RKO (cell line): Measurements from ENCODE around the gene S100A2.
"Not testable (repeated sequence)": the region's sequence is repeated elsewhere in the genome, so short reads cannot be mapped to it uniquely, and the experiment has no call there.

Experiments used
- DNase-seq: peaks from one replicate; pipeline ENCODE4 v3.0.0-alpha.2; 2016; ENCODE audit warnings: low spot score

S100A2 gene

DNA sequence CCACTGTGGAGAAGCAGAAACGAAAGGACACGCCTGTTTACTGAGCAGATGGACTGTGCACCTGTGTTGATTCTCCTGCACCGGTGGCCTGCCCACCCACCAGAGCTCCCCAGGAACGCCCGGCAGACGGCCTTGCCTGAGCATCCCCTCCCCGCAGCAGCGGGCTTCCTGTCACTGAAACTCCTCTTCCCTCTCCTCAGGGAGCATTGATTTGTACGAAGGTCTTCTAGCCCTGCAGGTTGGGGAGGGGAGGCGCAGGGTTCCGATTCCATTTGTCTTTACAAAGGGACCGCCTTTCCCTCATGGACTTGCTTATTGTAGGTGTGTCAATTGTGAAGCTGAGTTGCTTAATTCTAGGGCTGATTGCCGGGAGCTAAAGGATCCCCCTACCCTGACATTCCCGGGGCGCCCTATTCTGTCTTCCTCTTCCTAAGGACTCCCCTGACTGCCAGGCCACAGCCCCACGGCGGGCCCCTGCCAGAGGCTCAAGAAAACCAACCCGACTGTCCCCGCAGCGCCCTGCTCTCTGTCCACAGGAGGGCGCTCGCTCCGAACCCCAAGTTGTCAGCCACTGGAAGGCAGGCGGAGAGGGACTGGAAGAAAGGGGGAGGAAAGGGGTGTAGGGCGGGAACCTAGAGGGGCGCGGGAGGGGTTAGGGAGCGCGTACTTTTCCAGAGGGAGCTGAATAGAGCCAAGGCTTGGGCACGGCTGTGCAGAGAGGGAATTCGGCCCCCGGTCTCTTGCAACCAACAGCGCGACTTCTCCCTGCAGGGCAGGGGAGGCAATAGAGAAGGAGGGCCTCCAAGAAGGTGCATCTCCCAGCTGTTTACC is 32.7 kb downstream of the S100A2 start:
- DNase-seq: peak; percentile 92

DNA sequence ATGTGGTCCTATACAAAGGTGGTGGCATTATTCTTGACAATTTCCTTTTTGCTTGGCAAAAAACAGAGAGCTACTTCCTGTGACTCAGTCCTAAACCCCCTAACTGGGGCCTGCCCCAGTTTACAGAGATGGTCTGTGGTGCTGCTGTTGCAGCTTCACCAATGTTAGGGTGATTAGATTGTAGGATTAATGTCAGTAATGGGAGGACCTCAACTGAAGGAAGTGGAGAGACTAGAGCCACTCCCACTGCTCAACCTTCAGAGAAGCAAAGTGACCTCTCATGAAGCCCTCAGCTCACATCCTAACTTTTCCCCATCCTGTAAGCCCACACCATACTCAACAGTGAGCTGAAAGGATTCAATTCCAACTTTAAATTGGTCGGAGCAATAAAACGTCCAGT is 33.5 kb downstream of the S100A2 start:
- DNase-seq: no peak

- no peak for DNase-seq
These were observed 34.0 kb downstream of the S100A2 start for GRCh38 chr1:153531638-153532037.

- no peak for DNase-seq
These were observed 38.0 kb downstream of the S100A2 start for GRCh38 chr1:153527683-153528040.

GRCh38 chr1:153527023-153527682 is 38.5 kb downstream of the S100A2 start:
- peak; percentile 34 for DNase-seq

DNA sequence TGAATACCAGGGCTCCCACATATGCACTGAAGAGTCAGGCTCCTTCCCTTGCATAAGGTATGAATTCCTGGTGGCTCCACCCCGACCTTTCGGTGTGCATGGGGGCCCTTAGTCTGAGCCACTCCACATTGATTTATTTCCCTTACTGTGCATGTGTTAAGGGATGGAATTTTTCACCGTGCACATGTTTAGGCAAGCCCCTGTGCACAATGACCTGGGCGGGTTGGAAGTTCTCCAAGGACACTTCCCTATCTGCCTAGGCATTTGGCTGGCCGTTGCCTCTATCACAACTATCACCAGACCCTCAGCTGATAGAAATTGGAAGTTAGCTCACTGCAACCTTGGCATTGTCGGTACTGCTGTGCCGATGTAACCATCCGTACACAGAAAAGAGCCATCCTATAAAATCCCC is 39.5 kb downstream of the S100A2 start:
- DNase-seq: no peak

GRCh38 chr1:153525088-153525728 is 40.4 kb downstream of the S100A2 start:
- DNase-seq: no peak

DNA sequence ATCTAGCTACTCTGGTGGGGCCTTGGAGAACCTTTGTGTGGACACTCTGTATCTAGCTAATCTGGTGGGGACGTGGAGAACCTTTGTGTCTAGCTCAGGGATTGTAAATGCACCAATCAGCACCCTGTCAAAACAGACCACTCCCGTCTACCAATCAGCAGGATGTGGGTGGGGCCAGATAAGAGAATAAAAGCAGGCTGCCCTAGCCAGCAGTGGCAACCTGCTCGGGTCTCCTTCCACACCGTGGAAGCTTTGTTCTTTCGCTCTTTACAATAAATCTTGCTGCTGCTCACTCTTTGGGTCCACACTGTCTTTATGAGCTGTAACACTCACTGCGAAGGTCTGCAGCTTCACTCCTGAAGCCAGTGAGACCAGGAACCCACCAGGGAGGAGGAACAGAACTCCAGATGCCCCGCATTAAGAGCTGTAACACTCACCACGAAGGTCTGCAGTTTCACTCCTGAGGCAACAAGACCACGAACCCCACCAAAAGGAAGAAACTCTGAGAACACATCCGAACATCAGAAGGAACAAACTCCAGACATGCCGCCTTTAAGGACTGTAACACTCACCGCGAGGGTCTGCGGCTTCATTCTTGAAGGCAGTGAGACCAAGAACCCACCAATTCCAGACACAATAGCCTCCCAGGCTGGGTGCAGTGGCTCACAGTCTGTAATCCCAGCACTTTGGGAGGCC is 43.1 kb downstream of the S100A2 start:
- DNase-seq: not testable (repeated sequence)

- DNase-seq: not testable (repeated sequence)
These were observed 43.8 kb downstream of the S100A2 start for GRCh38 chr1:153521808-153522207.

DNA sequence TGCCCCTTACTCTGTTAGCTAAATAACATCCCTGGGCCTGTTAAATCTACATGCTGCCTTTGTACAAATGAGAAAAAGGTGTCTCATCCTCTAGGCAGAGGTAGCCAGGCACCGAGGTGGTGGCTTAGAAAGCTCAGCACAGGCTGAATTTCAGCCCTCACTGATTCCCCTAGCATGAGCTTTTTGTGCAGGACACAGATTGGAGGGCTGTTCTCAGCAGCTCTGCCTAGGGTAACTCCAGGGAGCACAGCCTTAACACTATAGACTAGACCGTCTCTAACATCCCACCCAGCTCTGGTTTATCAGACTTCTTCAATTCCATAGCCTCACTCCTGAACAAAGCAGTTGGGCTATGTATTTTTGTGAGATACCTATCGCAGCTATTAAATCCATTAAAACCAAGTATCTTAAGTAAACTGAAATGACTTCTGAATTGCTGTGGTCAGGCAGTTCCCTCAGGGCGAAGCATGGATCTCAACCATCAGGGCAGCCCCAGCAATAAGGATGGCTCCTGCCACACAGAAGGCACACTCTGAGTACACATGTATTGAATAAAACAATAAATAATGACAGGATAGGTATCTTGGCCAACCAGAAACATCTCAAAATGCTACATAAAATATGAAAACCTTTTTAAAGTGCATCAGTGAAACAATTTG is 44.7 kb downstream of the S100A2 start:
- no peak for DNase-seq

DNA sequence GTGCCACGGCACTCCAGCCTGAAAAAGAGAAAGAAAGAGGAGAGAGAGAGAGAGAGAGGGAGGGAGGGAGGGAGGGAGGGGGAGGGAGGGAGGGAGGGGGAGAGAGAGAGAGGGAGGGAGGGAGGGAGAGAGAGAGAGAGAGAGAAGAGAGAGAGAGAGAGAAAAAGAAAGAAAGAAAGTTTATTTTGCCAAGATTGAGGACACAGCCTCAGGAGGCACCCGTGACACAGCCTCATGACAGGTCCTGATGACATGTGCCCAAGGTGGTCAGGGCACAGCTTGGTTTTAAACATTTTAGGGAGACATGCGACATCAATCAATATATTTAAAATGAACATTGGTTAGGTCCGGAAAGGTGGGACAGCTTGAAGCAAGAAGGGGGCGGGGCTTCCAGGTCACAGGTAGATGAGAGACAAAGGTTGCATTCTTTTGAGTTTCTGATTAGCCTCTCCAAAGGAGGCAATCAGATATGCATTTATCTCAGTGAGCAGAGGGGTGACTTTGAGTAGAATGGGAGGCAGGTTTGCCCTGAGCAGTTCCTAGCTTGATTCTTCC is 45.4 kb downstream of the S100A2 start:
- DNase-seq: not testable (repeated sequence)

DNA sequence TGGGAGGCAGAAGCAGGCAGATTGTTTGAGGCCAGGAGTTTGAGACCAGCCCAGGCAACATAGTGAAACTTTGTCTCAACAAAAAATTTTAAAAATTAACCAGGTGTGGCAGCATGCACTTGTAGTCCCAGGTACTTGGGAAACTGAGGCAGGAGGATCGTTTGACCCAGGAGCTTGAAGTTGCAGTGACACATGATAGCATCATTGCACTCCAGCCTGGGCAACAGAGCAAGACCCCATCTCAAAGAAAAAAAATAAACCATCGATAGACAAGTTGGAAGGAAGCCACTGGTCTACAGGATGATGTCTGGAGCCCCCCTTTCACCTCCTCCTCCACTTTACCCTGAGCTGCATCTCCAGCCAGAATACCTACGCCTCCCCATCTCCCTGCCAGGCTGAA is 46.4 kb downstream of the S100A2 start:
- no peak for DNase-seq

DNA sequence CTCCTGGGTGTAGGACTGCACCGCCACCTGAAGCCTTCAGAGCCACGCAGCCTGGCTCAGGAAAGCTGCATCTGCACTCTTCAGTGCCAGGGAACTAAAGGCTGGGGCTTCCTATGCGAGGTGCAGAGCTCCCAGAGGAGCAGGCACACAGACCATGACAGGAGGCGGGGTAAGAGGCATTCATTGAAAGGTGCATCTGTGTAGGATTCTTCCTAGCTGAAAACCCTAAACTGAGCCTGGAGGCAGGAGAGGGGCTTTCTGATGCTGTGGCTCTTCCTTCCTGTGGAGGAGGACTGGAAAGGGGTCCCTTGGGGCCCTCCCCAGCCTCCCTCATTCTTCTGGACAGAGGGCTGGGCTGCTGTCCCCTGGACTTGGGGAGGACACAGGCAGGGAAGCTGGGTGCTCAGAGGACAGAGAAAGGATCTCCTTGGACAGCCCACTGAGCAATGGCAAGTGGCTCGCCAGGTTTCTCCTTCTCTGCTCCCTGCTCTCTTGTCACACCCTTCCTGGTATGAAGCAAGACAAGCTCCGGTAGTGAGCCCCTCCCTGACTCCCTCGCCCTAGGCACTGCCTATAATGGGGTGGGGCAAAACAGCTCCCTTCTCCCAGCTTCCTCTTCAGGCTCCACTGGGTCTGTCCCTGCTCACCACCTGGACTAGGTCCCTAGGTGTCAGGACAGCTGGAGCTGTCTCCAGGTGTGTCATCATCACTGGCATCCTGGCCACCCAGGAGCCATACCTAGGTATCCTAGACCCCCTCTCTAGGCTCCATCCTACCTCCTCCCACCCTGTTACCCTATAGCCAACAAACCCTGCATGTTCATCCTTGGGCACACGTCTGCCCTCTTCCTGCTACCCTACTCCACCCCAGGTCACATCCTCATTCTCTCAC is 49.9 kb downstream of the S100A2 start:
- DNase-seq: no peak

DNA sequence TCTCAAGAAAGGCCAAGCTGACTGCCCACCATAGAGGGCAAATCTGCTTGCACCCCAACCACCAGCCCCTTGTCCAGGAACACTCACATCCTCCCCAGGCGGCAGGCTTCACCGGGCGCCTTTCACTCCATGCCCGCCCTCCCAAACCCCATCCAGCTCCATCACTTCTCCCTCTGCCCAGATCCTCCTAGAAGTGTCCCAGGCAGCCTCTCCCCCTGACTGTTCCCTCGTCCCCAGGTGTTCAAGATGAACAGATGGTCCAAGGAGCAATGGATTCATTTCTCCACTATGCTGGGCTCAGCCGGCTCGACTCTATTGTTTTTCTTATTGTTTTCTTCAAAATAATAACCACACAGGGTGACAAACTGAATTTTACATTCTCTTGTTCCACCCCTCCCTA is 52.0 kb downstream of the S100A2 start:
- DNase-seq: no peak

DNA sequence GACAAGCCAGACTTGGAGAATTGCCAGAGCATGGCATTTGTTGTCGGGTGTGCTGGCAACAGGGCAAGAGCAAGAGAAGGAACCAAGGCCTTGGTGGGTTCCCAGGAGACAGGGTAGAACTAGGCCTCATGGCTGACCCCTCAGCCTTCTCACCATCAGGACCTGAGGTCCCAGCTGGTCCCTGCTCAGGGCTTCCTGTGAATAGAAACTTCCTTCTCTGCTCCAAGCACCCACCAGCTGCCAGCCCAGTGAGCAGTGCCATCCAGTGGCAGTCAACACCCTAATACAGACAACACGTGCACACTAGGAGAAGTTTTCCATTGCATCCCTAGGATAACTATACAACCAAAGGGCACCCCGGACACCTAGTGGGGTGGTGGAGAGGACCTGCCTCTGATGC is 52.6 kb downstream of the S100A2 start:
- peak; percentile 32 for DNase-seq
